A549 (cell line): ENCODE results near the gene PTPN13.

Experiments
- KDM1A ChIP-seq: fragments of 200-600 bp; sonication (generic); IDR thresholded peaks from 2 replicates; pipeline ENCODE4 v1.6.1; 2016; ENCODE audit warnings: low read depth, mild to moderate bottlenecking
- RNF2 ChIP-seq: fragments of 200-600 bp; sonication (generic); IDR thresholded peaks from 2 replicates; pipeline ENCODE4 v1.6.1; 2016; ENCODE audit warnings: low read depth, mild to moderate bottlenecking, antibody characterized with exemption, moderate library complexity, borderline replicate concordance
- TF ChIP-seq, protein P1 (sequence below): fragments of 150-350 bp; IDR thresholded peaks from 2 replicates; pipeline ENCODE4 v1.6.1; 2014; ENCODE audit warnings: low read depth, mild to moderate bottlenecking, low read length

- TF ChIP-seq, protein P1, sequence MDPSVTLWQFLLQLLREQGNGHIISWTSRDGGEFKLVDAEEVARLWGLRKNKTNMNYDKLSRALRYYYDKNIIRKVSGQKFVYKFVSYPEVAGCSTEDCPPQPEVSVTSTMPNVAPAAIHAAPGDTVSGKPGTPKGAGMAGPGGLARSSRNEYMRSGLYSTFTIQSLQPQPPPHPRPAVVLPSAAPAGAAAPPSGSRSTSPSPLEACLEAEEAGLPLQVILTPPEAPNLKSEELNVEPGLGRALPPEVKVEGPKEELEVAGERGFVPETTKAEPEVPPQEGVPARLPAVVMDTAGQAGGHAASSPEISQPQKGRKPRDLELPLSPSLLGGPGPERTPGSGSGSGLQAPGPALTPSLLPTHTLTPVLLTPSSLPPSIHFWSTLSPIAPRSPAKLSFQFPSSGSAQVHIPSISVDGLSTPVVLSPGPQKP: no peak
- TF ChIP-seq KDM1A: no peak
- TF ChIP-seq RNF2: no peak
Observed at GRCh38 chr4:86592553-86593249, 1.4 kb upstream of the PTPN13 start.
